ENCODE results near the gene NOVA2.

- TF ChIP-seq CTCF (IDR thresholded peaks at IDR 0.05; ENCODE audit: poor library complexity) (no peak), EZH2 (IDR thresholded peaks at IDR 0.05; ENCODE audit: borderline replicate concordance) (no peak), EZH2phosphoT487 (IDR thresholded peaks at IDR 0.05; ENCODE audit: low read depth, severe bottlenecking, unreplicated experiment) (no peak)
These were observed 49.0 kb upstream of the NOVA2 start, which contains the start of gene PGLYRP1 for GRCh38 chr19:46022431-46023310.

Data from hepatocyte (in vitro differentiated cells).